GM21367 (cell line): ENCODE results near the gene HSPA12B.

Source experiments
- ATAC-seq: cut with Tn5 transposase; IDR thresholded peaks from one replicate; pipeline ENCODE4 v1.9.1; 2021; ENCODE audit not compliant: unreplicated experiment

The HSPA12B gene

DNA sequence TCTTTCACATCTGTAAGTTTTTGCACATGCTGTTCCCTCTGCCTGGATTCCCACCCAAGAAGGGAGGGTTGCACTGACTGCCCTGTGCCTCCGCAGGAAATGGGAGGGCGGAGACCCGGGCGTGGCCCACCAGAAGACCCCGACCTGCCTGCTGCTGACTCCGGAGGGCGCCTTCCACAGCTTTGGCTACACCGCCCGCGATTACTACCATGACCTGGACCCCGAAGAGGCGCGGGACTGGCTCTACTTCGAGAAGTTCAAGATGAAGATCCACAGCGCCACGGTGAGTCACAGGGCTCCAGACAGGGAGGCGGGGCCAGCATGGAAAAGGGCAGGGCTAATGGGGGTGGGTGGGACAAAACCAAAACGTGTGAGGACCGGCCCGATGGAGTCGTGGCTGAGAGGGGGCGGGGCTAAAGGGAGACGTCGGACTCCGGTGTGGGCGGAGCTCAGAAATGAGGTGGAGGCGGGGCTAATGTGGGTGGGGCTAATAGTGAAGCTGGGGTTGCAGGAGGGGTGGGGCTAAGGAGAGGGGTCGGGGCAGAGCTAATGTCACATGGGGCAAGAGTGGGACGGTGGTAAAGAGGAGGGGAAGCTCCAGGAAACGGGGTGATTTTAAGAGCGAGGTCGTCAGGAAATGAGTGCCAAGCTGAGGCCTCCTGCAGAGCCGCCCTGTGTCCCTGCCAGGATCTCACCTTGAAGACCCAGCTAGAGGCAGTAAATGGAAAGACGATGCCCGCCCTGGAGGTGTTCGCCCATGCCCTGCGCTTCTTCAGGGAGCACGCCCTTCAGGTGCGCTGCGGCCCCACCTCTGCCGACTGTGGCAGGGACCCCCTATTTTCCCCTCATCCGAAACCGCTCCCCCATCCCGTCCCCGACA is 12.6 kb downstream of the HSPA12B start:
- ATAC-seq = no peak

DNA sequence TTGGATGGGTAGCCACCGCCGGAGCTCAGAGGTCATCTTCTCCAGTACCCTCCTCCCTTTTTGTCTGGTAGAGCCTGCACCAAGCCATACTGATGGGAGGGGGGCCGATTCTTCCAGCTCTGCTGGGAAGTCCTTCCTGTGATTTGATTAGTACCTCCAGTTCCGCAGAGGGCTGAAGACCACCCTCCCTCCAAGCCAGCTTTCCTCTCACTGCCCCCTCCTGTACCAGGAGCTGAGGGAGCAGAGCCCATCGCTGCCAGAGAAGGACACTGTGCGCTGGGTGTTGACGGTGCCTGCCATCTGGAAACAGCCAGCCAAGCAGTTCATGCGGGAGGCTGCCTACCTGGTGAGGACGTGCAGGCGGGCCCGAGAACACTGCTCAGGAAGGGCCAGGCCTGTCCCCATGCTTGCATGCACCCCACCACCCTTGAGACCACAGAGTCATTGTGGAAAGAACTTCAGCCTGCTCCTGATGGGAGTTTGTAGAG is 13.2 kb downstream of the HSPA12B start:
- ATAC-seq = no peak

- no peak for ATAC-seq
These were observed 15.0 kb downstream of the HSPA12B start for GRCh38 chr20:3747471-3747870.

DNA sequence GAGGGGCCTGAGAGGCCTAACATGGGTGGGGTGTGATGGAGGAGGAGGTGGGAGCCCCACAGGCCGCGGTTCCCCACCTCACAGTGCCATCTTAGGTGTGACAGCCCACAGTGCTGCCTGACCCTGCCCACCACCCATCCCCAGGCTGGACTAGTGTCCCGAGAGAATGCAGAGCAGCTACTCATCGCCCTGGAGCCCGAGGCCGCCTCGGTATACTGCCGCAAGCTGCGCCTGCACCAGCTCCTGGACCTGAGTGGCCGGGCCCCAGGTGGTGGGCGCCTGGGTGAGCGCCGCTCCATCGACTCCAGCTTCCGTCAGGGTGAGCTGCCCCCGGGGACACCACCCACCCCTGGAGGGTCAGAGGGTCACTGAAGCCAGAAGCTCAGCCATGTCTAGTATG is 15.6 kb downstream of the HSPA12B start:
- no peak for ATAC-seq

DNA sequence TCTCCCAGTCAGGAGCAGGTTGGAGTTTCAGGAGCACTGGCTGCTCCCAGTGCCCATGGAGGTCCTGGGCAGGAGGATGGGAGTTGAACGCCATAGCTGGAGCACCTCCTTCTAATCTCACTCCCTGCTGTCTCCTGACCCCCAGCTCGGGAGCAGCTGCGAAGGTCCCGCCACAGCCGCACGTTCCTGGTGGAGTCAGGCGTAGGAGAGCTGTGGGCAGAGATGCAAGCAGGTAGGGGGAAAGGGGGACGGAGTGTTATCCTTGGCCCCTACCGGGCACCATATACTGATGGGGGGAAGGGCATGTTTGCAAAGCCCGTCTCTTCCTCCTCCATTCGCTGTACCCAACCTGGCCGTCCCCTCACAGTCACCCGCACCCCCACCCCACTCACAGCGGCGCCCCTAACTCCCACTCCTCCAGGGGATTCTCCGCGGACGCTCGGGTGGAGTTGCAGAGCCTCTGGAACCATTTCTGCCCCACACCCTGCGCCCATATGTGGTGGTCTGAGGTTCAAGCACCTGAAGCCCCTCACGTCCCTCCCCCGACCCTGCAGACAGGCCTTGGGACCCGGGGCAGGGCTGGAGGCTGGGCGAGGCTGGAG is 16.7 kb downstream of the HSPA12B start:
- ATAC-seq = no peak

DNA sequence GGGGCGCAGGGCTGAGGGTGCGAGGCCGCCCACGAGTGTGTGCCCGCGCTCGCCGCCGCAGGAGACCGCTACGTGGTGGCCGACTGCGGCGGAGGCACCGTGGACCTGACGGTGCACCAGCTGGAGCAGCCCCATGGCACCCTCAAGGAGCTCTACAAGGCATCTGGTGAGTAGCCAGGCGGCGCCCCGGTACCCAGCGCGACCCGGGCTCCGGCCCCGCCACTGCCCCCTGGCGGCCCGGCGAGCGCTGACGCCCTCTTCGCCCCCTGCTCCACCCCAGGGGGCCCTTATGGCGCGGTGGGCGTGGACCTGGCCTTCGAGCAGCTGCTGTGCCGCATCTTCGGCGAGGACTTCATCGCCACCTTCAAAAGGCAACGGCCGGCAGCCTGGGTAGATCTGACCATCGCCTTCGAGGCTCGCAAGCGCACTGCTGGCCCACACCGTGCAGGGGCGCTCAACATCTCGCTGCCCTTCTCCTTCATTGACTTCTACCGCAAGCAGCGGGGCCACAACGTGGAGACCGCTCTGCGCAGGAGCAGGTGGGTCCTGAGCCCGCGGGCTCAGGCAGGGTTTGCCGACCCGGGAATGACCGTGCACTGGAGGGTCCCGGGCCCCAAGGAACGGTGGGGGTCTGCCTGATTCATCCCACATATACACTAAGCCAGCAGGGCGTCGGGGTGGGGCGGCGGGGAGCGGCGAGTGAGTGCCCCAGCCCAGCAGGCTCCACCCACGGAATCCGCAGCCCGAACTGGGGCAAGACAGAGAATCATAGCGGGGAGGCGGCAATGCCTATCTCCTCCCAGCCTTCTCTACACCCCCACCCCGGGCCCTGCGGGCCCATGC is 17.4 kb downstream of the HSPA12B start:
- ATAC-seq = no peak

DNA sequence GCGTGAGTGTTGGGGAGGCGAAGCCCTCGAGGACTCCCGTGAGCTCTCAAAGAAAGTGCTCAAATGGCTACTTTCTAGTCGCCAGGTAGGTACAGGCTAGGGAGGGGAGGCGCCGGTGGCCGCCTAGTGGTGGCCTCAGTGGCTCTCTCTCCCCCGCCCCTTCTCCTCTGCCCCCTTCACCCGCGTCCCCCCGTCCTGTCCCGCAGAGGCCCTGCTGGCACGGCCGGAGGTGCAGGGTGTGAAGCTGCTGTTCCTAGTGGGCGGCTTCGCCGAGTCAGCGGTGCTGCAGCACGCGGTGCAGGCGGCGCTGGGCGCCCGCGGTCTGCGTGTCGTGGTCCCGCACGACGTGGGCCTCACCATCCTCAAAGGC is 18.8 kb downstream of the HSPA12B start:
- no peak for ATAC-seq

GRCh38 chr20:3751675-3752385 is 19.3 kb downstream of the HSPA12B start:
- no peak for ATAC-seq

GRCh38 chr20:3752386-3752759 is 19.9 kb downstream of the HSPA12B start:
- ATAC-seq = no peak

DNA sequence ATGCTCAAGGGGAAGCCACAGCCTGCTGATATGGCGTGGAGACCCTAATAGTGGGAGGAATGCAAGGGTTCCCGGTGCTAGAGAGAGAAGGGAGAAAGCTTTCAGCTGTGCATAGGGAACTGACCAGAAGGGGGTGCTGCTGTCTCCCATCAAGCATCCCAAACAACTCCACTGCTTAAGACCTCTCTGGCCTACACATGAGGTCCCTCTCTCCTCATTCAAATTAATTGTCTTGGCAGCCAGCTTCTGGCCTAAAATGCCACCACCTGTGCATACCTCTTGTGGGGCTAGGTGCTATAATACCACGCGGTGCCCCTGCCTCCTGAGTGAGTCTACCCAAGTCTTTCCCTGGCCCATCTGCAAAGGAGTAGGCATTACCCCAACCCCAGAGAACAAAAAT is 20.6 kb downstream of the HSPA12B start:
- ATAC-seq = no peak

- no peak for ATAC-seq
These were observed 21.2 kb downstream of the HSPA12B start for GRCh38 chr20:3753501-3754275.

DNA sequence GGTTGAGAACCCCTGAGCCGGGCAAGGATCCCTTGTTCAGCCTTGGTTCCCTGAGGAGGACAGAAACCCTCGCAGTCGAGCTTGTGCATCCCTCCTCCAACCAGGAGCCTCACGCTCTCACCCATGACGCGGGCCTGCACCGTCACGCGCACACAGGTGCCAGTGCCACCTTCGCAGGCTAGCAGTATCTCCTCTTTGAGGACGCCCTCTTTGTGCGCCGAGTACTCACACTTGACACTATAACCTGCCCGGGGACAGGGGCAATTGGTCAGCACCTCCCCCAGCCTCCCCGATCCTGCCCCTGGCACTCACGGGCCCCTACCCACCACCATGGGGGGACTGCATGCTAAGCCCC is 21.8 kb downstream of the HSPA12B start:
- ATAC-seq = no peak

DNA sequence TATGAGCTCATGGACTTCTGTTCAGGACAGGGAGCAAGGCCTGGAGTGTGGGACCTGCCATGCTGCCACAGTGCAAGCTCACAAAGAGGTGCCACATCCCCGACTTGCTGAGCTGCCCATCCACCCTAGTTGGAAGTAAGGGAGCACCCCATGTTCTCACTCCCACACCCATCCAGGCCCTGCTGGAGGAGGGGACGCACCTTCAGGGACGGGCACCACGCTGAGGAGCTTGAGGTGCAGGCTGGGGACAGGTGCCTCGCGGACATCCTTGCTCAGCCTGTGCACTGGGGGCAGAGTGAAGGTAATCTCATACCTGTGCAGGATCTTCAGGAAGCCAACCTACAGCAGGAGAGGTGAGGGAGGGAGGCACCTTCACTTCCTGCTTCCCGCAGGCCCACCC is 22.8 kb downstream of the HSPA12B start:
- ATAC-seq = no peak

- ATAC-seq = no peak
These were observed 23.5 kb downstream of the HSPA12B start for GRCh38 chr20:3755814-3756480.

- ATAC-seq = no peak
These were observed 24.8 kb downstream of the HSPA12B start for GRCh38 chr20:3757268-3757667.

DNA sequence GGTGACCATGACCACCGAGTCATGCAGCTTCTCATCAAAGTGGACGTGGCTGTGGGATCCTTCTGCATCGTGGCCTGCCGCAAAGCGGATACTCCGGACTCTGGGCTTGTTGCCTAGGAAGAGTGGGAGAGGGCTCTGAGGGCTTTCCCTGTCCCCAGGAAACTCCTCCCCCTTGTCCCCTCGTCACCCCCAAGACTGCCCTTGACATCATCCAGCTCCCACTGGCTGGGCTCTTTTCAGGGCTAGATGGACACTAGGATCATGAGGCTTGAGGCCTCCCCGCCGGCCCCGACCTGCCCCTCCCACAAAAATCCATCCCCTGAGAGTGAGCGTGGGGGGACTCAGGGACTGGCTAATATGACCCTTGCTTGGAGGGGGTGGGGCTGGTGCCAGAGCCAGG is 26.1 kb downstream of the HSPA12B start:
- ATAC-seq = no peak

- no peak for ATAC-seq
These were observed 26.9 kb downstream of the HSPA12B start for GRCh38 chr20:3759316-3759823.

GRCh38 chr20:3759884-3760283 is 27.4 kb downstream of the HSPA12B start:
- ATAC-seq = no peak

DNA sequence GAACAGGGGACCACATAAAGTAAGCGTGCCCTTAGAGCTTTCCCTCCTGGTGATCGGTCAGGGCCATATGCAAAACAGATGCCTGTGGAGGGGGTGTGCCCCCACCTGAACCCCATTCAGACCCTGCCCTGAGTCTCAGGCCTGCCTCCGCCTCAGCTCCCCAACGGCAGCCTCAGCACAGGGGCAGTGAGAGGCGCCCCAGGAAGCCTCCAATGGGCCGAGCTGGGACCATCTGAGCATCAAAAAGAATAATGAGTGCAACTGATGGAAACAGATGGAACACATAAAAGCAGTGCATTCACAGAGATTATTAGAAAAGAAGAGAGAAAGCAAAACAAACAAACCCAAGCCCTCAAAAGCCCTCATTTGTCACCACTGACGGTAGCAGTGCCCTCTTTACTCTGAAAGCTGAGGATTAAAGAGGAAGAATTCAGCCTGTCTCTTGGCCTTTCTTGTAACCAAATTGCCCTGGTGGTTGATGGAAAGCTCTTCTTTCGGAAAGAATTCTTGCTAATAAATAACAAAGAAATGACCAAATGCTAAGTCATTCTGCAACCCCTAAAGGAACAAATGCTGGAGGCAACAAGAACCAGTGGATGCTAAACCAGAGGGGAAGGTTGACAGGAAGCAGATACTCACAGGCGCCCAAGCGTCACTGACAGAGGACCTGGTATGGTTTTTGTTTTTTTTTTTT is 28.3 kb downstream of the HSPA12B start:
- no peak for ATAC-seq
